H1 (cell line): ENCODE measurements around the gene RXFP4. TPM values are rescaled to one million over a fixed set of nuclear protein-coding genes. Genes with fewer than 3 reads are reported as not detected.

Experiments
- BACH1 ChIP-seq: IDR thresholded peaks from 2 replicates; pipeline ENCODE4 v1.6.1; 2012; ENCODE audit warnings: low read length, improper control_type of control experiment
- CHD1 ChIP-seq: IDR thresholded peaks from 2 replicates; pipeline ENCODE4 v1.6.1; 2012; ENCODE audit warnings: low read depth, low read length, improper control_type of control experiment
- CREB1 ChIP-seq: IDR thresholded peaks from 2 replicates; pipeline ENCODE4 v1.6.1; 2012; ENCODE audit warnings: inconsistent platforms
- POLR2AphosphoS5 ChIP-seq: IDR thresholded peaks from 2 replicates; pipeline ENCODE4 v1.6.1; 2011; ENCODE audit warnings: low read depth, low read length
- SRF ChIP-seq: IDR thresholded peaks from 2 replicates; pipeline ENCODE4 v1.6.1; 2011; ENCODE audit warnings: mild to moderate bottlenecking, low read depth, low read length, moderate library complexity
- TAF1 ChIP-seq: IDR thresholded peaks from 2 replicates; pipeline ENCODE4 v1.6.1; 2011; ENCODE audit warnings: mild to moderate bottlenecking, low read depth, low read length
- polyA plus RNA-seq, 7 experiments: library from polyadenylated mRNA; depleted of rRNA in 3 of 7; stranded (reverse) in 5 of 7; unstranded in 2 of 7; fragments of >200 nt in 5 of 7; fragments of 200-250 nt in 2 of 7; gene quantifications; 1 replicate in 5 of 7; 2 replicates in 1 of 7; 4 replicates in 1 of 7; pipeline versions ENCODE4 v1.2.1 to v1.2.3, GENCODE V29; 2011 to 2013; ENCODE audit warnings: missing spikeins in 2 of 7, mixed read lengths in 2 of 7
- total RNA-seq: library from RNA; stranded (reverse); fragmentation: NEBNext Ultra II Directional; extraction: Animal tissue kit (Norgen Biotek cat#: 25700); gene quantifications from 2 replicates; pipeline ENCODE4 v1.2.1, GENCODE V29; 2021
- TF ChIP-seq, protein P1 (sequence below): fragments of 300-600 bp; sonication (generic); IDR thresholded peaks from 2 replicates; pipeline ENCODE4 v1.7.1; 2012; ENCODE audit warnings: low read length, moderate library complexity, mild to moderate bottlenecking, inconsistent platforms; ENCODE audit not compliant: insufficient replicate concordance
- TF ChIP-seq, protein P2 (sequence below): IDR thresholded peaks from 2 replicates; pipeline ENCODE4 v1.6.1; 2011; ENCODE audit warnings: low read length, improper control_type of control experiment

RXFP4 gene
- total and polyA plus RNA-seq, 2 of the 8 experiments (the other 6 are each of a cell fraction or from before 2014, with no cell fraction given), result not detected

DNA sequence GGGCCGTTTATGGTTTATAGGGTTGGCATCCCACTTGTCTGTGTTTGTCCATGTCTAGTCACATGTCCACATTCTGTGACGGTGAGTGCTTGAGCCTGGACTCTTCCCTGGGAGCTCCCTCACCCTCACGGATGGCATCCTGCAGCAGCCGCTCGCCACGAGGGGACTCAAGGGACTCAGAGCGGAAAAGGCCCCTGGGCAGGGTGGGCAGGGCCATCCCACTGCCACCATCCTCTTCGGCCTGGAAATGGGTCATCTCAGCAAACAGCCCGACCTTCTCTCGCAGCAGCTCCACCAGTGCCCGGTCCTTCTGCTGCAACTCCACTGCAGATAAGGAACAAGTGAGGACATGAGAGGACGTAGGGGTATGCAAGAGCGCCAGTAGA, 11.1 kb downstream of the RXFP4 start (continued):
- TF ChIP-seq, protein P1, sequence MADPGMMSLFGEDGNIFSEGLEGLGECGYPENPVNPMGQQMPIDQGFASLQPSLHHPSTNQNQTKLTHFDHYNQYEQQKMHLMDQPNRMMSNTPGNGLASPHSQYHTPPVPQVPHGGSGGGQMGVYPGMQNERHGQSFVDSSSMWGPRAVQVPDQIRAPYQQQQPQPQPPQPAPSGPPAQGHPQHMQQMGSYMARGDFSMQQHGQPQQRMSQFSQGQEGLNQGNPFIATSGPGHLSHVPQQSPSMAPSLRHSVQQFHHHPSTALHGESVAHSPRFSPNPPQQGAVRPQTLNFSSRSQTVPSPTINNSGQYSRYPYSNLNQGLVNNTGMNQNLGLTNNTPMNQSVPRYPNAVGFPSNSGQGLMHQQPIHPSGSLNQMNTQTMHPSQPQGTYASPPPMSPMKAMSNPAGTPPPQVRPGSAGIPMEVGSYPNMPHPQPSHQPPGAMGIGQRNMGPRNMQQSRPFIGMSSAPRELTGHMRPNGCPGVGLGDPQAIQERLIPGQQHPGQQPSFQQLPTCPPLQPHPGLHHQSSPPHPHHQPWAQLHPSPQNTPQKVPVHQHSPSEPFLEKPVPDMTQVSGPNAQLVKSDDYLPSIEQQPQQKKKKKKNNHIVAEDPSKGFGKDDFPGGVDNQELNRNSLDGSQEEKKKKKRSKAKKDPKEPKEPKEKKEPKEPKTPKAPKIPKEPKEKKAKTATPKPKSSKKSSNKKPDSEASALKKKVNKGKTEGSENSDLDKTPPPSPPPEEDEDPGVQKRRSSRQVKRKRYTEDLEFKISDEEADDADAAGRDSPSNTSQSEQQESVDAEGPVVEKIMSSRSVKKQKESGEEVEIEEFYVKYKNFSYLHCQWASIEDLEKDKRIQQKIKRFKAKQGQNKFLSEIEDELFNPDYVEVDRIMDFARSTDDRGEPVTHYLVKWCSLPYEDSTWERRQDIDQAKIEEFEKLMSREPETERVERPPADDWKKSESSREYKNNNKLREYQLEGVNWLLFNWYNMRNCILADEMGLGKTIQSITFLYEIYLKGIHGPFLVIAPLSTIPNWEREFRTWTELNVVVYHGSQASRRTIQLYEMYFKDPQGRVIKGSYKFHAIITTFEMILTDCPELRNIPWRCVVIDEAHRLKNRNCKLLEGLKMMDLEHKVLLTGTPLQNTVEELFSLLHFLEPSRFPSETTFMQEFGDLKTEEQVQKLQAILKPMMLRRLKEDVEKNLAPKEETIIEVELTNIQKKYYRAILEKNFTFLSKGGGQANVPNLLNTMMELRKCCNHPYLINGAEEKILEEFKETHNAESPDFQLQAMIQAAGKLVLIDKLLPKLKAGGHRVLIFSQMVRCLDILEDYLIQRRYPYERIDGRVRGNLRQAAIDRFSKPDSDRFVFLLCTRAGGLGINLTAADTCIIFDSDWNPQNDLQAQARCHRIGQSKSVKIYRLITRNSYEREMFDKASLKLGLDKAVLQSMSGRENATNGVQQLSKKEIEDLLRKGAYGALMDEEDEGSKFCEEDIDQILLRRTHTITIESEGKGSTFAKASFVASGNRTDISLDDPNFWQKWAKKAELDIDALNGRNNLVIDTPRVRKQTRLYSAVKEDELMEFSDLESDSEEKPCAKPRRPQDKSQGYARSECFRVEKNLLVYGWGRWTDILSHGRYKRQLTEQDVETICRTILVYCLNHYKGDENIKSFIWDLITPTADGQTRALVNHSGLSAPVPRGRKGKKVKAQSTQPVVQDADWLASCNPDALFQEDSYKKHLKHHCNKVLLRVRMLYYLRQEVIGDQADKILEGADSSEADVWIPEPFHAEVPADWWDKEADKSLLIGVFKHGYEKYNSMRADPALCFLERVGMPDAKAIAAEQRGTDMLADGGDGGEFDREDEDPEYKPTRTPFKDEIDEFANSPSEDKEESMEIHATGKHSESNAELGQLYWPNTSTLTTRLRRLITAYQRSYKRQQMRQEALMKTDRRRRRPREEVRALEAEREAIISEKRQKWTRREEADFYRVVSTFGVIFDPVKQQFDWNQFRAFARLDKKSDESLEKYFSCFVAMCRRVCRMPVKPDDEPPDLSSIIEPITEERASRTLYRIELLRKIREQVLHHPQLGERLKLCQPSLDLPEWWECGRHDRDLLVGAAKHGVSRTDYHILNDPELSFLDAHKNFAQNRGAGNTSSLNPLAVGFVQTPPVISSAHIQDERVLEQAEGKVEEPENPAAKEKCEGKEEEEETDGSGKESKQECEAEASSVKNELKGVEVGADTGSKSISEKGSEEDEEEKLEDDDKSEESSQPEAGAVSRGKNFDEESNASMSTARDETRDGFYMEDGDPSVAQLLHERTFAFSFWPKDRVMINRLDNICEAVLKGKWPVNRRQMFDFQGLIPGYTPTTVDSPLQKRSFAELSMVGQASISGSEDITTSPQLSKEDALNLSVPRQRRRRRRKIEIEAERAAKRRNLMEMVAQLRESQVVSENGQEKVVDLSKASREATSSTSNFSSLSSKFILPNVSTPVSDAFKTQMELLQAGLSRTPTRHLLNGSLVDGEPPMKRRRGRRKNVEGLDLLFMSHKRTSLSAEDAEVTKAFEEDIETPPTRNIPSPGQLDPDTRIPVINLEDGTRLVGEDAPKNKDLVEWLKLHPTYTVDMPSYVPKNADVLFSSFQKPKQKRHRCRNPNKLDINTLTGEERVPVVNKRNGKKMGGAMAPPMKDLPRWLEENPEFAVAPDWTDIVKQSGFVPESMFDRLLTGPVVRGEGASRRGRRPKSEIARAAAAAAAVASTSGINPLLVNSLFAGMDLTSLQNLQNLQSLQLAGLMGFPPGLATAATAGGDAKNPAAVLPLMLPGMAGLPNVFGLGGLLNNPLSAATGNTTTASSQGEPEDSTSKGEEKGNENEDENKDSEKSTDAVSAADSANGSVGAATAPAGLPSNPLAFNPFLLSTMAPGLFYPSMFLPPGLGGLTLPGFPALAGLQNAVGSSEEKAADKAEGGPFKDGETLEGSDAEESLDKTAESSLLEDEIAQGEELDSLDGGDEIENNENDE, result no peak
- TF ChIP-seq, protein P2, sequence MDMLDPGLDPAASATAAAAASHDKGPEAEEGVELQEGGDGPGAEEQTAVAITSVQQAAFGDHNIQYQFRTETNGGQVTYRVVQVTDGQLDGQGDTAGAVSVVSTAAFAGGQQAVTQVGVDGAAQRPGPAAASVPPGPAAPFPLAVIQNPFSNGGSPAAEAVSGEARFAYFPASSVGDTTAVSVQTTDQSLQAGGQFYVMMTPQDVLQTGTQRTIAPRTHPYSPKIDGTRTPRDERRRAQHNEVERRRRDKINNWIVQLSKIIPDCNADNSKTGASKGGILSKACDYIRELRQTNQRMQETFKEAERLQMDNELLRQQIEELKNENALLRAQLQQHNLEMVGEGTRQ, result no peak
- TF ChIP-seq BACH1, result no peak
- TF ChIP-seq SRF, result no peak
- no peak for TF ChIP-seq CREB1
- TF ChIP-seq CHD1, result no peak
- TF ChIP-seq POLR2AphosphoS5, result no peak
- no peak for TF ChIP-seq TAF1
